NK-92 (cell line): Measurements from ENCODE around the gene RHOU.
"Not testable (repeated sequence)": the region's sequence is repeated elsewhere in the genome, so short reads cannot be mapped to it uniquely, and the experiment has no call there.

Source experiments
- DNase-seq: peaks from one replicate; lab custom pipeline; 2025; ENCODE audit not compliant: unreplicated experiment; lab: John Stamatoyannopoulos, UW

Gene RHOU

GRCh38 chr1:228734881-228735801 is at the start of gene RHOU:
TSS of gene RHOU (plus strand) at chr1:228735479. CDS start at chr1:228735743, 264 bp downstream.
- DNase-seq, result no peak

DNA sequence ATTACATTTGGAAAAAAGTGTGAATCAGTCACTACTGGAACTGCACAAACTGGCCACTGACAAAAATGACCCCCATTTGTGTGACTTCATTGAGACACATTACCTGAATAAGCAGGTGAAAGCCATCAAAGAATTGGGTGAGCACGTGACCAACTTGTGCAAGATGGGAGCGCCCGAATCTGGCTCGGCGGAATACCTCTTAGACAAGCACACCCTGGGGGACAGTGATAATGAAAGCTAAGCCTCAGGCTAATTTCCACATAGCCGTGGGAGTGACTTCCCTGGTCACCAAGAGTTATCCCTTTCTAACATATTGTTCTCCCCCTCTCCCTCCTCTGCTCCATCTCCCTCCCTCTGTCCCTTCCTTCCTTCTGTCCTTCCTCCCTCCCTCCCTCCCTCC is 47.7 kb upstream of the RHOU start:
- no peak for DNase-seq

DNA sequence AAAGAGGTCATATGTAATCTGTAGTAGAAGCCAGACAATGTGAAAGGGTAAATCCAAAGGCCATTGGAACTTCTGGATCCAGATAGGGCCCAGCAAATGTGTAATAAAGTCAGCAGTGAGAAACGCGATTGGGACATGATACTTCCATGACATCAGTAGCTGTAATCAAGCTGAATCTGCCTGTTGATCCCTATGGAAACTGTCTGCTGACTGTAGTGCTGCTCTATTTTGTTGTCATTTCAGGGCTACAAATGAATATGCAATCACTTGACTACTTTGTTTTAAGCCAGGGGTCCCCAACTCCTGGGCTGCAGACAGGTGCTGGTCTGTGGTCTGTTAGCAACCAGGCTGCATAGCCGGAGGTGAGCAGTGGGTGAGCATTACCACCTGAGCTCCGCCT is 46.0 kb upstream of the RHOU start:
- no peak for DNase-seq

- DNase-seq, result no peak
Measured at GRCh38 chr1:228691211-228691610, 44.1 kb upstream of the RHOU start.

DNA sequence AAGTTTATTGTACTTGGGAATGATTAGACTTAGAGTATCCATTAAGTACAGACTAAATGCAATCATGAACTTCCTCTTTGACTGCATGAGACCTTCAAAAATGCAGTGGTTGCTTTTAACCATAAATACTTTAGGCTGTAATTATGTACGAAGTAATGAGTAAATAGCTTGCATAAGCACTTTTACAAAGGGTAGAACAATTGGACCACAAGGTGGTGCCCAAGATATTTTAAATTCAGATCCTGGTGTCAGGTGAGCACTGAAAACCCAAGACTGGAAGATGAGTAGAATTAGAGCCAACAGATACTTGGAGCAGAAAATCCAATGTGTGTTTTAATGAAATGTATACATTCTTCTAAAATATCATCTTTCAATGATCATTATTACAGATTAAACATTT is 43.4 kb upstream of the RHOU start:
- DNase-seq, result no peak

GRCh38 chr1:228694447-228694846 is 40.8 kb upstream of the RHOU start:
- not testable (repeated sequence) for DNase-seq

DNA sequence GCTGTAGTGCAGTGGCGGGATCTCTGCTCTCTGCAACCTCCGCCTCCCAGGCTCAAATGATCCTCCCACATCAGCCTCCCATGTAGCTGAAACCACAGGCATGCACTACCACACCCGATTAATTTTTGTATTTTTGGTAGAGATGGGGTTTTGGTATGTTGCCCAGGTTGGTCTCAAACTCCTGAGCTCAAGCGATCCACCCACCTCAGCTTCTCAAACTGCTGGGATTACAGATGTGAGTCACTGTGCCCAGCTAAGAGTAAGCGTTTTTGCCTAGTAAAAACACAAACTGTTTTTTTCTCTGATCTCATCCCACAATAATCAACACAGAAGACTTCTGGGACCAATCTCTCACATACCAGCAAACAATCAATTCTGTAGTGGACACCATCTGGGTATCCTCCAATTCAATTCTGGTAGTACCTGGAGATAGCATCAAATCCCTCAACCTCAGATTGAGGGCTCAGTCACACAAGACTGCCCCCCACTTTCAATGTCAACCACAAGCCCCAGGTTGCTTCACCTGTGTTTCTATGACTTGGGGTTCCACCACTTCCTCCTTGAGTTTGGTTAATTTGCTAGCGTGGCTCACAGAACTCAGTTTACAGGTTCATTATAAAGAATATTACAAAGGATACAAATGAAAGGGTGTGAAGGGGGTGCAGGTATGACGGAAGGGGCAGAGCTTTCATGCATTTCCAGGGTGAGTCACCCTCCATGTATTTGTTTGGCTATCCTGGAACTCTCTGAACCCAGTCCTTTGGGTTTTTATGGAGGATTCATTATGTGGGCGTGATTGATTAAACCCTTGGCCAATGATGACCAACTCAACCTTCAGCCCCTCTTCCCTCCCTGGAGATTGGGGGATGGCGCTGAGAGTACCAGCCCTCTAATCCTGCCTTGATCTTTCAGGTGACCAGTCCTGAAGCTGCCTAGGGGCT is 40.0 kb upstream of the RHOU start:
- DNase-seq, result no peak

DNA sequence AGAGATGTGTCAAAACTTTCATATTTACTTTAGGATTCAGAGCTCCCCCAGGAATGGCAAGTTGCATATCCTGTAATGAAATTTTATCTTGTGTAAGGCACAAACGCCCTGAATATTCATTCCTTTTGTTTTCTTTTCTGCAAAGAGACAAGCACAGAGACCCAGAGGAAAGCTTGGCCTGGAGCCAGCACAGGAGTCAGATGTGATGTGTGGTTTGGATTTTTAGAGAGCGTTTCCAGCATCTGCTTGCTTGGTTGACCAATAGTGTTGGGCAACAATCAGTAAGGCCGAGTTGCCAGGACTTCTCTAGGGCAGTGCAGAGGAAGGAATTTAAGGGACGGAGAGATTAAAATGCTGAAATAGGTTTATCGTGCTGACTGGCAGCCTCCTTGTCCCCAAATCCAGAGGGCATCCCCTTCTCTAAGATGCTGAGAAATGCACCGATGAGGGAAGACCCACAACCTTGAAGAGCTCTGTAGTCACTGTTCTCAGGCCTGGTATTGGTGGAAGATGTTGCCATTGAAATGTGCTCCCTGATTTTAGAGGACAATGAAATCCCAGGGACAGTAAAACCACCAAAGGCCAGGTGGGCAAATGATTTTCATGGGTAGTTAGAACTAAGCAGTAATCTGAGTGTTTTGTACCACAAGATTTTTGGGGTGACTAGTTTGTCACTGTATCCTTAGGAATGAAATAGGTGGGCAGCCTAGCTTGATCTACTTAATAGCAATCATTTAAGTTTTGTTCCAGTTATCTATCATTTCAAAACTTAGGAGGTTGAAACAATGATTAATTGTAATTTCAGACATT is 37.9 kb upstream of the RHOU start:
- no peak for DNase-seq

DNA sequence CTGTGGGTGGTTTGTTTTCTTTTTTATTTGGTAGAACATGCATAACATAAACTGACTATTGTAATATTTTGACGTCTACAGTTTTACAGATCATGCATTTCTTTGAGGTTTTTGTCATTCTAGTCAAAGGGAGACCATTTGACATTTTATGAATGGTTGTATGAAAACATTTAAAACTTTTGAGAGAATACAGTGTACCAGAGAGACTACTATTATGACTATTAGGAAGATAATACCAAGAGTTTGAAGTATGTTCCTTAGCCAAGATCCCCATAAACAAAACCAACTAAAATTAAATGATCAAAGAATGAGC is 37.3 kb upstream of the RHOU start:
- no peak for DNase-seq

GRCh38 chr1:228702433-228702832 is 32.8 kb upstream of the RHOU start:
- DNase-seq, result no peak

DNA sequence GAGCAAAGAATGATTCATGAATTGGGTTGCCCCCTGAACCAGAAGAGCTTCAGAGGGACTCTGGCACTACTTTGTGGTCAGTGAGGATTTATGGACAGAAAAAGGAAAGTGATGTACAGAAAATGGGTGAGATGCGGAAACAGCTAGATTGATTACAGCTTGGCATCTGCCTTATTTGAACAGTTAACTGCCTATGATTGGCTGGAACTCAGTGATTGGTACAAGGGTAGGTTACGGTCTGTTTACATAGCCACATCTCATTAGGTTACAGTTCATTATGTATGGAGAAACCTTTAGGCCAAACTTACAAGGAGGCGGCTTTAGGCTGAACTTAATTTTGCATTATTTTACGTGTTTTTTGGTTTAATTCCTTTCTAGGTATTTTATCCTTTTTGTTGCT is 29.0 kb upstream of the RHOU start:
- DNase-seq, result no peak

- no peak for DNase-seq
Measured at GRCh38 chr1:228717081-228717480, 18.2 kb upstream of the RHOU start.

GRCh38 chr1:228721407-228721806 is 13.9 kb upstream of the RHOU start:
- DNase-seq, result no peak

GRCh38 chr1:228723287-228723686 is 12.0 kb upstream of the RHOU start:
- no peak for DNase-seq

DNA sequence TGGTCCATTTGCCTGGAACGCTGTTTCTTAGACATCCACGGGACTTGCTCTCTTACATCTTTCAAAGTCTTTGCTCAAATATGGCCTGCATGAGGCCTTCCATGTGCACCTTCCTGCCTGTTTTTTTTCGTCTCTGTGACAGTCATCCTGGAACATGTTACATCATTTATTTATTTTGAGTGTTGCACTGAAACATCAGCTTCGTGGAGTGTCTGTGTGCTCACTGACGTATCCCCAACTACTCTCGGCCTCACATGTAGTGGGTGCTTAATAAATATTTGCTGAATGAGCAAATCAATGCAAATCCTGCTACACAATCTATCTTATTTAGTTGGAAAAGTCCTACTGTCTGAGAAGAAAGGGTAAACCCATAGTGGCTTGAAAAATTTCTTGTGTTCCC is 11.4 kb upstream of the RHOU start:
- no peak for DNase-seq

GRCh38 chr1:228725178-228725577 is 10.1 kb upstream of the RHOU start:
- no peak for DNase-seq

- no peak for DNase-seq
Measured at GRCh38 chr1:228727681-228728171, 7.6 kb upstream of the RHOU start.

- no peak for DNase-seq
Measured at GRCh38 chr1:228732426-228732825, 2.9 kb upstream of the RHOU start.

GRCh38 chr1:228733576-228733975 is 1.7 kb upstream of the RHOU start:
- DNase-seq, result no peak

- no peak for DNase-seq
Measured at GRCh38 chr1:228735871-228736586, 750 bp downstream of the RHOU start.
